ENCODE measurements around the gene BCL2L11.

Gene BCL2L11

DNA sequence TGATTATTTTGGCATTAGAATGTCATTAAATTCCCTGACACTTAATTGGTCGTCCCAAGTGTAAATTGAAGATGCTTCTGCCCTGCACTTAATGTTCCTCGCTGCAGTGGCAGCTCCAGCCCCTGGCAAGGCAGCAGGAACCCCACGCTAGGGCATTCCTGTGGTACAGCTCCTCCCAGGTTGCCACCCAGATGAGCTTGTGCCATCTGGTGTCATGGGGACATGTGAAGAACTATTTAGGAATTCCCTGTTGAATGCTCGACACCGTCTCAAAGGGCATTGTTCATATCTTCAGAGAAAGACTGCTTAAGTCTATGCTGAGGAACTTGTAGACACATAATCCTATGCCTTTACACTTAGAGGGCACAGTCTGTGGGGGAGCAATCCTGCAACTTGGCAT, 38.9 kb downstream of the BCL2L11 start:
- peaks cover 25% of the 10 kb centered on the region for H3K4me1 ChIP-seq (ENCODE audit: control insufficient read depth, insufficient read depth, low read length, unreplicated experiment)
- H3K4me3 ChIP-seq (ENCODE audit: low read depth, low read length), result no peak overlapping the region
- no peak overlapping the region for H3K27ac ChIP-seq (ENCODE audit: low read depth, low read length)
- no peaks in the 10 kb centered on the region for H3K79me2 ChIP-seq (ENCODE audit: control insufficient read depth, insufficient read depth, low read length, unreplicated experiment)
- H3K36me3 ChIP-seq (ENCODE audit: insufficient read depth, low read length), result no peaks in the 10 kb centered on the region
- no peaks in the 10 kb centered on the region for H3K27me3 ChIP-seq (ENCODE audit: insufficient read depth, low read length)
- no peak overlapping the region for H2AFZ ChIP-seq (ENCODE audit: low read length, unreplicated experiment)

- H3K79me2 ChIP-seq (ENCODE audit: control insufficient read depth, insufficient read depth, low read length, unreplicated experiment), result no peaks in the 10 kb centered on the region
- H3K27me3 ChIP-seq (ENCODE audit: insufficient read depth, low read length), result no peaks in the 10 kb centered on the region
- no peaks in the 10 kb centered on the region for H3K36me3 ChIP-seq (ENCODE audit: insufficient read depth, low read length)
- H2AFZ ChIP-seq (ENCODE audit: low read length, unreplicated experiment), result no peak overlapping the region
- no peak overlapping the region for H3K4me3 ChIP-seq (ENCODE audit: low read depth, low read length)
- H3K27ac ChIP-seq (ENCODE audit: low read depth, low read length), result peak overlapping the region; percentile 38
- peaks cover 25% of the 10 kb centered on the region for H3K4me1 ChIP-seq (ENCODE audit: control insufficient read depth, insufficient read depth, low read length, unreplicated experiment)
Measured at GRCh38 chr2:111160758-111161157, 40.0 kb downstream of the BCL2L11 start.

DNA sequence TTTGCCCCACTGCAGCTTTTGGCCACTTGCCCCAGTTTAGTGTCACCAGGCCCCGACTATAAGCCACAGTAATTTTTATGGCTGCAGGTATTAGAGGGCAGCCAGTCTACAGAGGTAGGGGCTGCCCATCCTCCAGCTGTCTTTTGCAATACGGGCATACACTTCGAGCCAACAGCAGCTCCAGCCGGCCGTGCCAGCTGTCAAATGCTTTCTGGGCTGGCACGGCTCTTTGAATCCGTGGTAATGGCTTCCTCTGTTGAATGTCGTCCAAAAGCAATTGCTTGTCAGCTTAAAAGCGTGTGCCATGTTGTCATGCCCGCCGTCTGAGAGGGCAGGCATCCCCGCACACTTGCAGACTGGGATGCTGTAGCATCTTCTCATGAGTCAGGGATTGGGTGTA, 41.3 kb downstream of the BCL2L11 start:
- Histone ChIP-seq H3K4me3 (ENCODE audit: low read depth, low read length) (no peak overlapping the region), H2AFZ (ENCODE audit: low read length, unreplicated experiment) (no peak overlapping the region), H3K79me2 (ENCODE audit: control insufficient read depth, insufficient read depth, low read length, unreplicated experiment) (no peaks in the 10 kb centered on the region), H3K27me3 (ENCODE audit: insufficient read depth, low read length) (no peaks in the 10 kb centered on the region), H3K27ac (ENCODE audit: low read depth, low read length) (no peak overlapping the region), H3K4me1 (ENCODE audit: control insufficient read depth, insufficient read depth, low read length, unreplicated experiment) (peaks cover 25% of the 10 kb centered on the region), H3K36me3 (ENCODE audit: insufficient read depth, low read length) (no peaks in the 10 kb centered on the region)

DNA sequence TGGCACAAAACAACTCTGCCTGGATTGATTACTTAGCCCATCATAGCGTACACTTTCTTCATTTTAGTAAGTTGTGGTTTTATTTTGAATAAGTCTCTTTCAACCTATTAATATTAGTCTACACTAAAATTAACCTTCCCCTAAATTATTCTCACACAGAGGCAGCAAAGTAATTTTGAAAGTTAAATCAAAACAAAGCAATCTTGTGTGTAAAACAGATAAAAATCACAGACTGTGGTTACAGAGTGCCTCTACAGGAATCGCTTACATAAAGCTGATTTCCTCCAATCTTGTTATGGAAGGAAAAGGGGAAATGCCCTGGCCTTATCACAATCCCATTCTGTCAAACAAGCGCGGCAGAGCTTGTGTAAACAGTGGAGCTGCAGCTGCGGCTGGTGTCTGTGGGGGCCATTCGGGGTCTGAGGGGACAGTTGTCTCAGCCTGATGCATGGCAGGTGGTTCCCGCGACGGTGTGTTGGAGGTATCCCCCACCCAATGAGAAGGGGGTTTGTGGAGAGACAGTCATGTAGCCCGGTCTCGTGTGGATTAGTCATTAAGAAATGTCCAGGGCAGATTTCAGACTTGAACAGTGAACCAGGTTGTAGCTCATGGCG, 42.1 kb downstream of the BCL2L11 start:
- H3K36me3 ChIP-seq (ENCODE audit: insufficient read depth, low read length), result no peaks in the 10 kb centered on the region
- H3K4me1 ChIP-seq (ENCODE audit: control insufficient read depth, insufficient read depth, low read length, unreplicated experiment), result peaks cover 27% of the 10 kb centered on the region
- no peak overlapping the region for H3K27ac ChIP-seq (ENCODE audit: low read depth, low read length)
- H3K27me3 ChIP-seq (ENCODE audit: insufficient read depth, low read length), result no peaks in the 10 kb centered on the region
- no peak overlapping the region for H3K4me3 ChIP-seq (ENCODE audit: low read depth, low read length)
- no peak overlapping the region for H2AFZ ChIP-seq (ENCODE audit: low read length, unreplicated experiment)
- H3K79me2 ChIP-seq (ENCODE audit: control insufficient read depth, insufficient read depth, low read length, unreplicated experiment), result no peaks in the 10 kb centered on the region

GRCh38 chr2:111164078-111164477, 43.4 kb downstream of the BCL2L11 start:
- H3K27ac ChIP-seq (ENCODE audit: low read depth, low read length), result no peak overlapping the region
- no peak overlapping the region for H2AFZ ChIP-seq (ENCODE audit: low read length, unreplicated experiment)
- H3K36me3 ChIP-seq (ENCODE audit: insufficient read depth, low read length), result no peaks in the 10 kb centered on the region
- no peak overlapping the region for H3K4me3 ChIP-seq (ENCODE audit: low read depth, low read length)
- no peaks in the 10 kb centered on the region for H3K27me3 ChIP-seq (ENCODE audit: insufficient read depth, low read length)
- peaks cover 38% of the 10 kb centered on the region for H3K4me1 ChIP-seq (ENCODE audit: control insufficient read depth, insufficient read depth, low read length, unreplicated experiment)
- no peaks in the 10 kb centered on the region for H3K79me2 ChIP-seq (ENCODE audit: control insufficient read depth, insufficient read depth, low read length, unreplicated experiment)

DNA sequence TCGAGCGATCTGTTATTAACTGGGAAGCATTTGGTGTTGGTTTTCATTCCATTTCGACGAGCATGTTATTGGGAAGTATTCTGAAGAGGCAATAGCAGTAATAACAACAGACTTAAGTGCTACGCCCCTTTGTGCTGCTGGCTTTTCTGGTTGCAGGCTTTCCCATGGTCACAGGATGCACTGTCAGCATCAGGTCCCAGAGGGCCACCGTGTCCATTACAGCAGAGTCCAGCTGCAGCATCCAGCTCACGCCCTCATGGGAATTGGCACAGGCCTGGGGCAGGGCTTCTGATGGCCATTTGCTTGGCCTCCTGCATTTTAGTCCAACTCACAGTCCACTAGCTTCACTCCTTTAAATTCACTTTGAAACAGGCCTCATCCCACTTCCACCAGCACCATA, 44.4 kb downstream of the BCL2L11 start:
- Histone ChIP-seq H3K27me3 (ENCODE audit: insufficient read depth, low read length) (no peaks in the 10 kb centered on the region), H3K4me1 (ENCODE audit: control insufficient read depth, insufficient read depth, low read length, unreplicated experiment) (peaks cover 30% of the 10 kb centered on the region), H3K27ac (ENCODE audit: low read depth, low read length) (no peak overlapping the region), H3K79me2 (ENCODE audit: control insufficient read depth, insufficient read depth, low read length, unreplicated experiment) (no peaks in the 10 kb centered on the region), H3K4me3 (ENCODE audit: low read depth, low read length) (no peak overlapping the region), H2AFZ (ENCODE audit: low read length, unreplicated experiment) (no peak overlapping the region), H3K36me3 (ENCODE audit: insufficient read depth, low read length) (no peaks in the 10 kb centered on the region)

- Histone ChIP-seq H3K79me2 (ENCODE audit: control insufficient read depth, insufficient read depth, low read length, unreplicated experiment) (no peaks in the 10 kb centered on the region), H3K36me3 (ENCODE audit: insufficient read depth, low read length) (no peaks in the 10 kb centered on the region), H2AFZ (ENCODE audit: low read length, unreplicated experiment) (no peak overlapping the region), H3K4me3 (ENCODE audit: low read depth, low read length) (no peak overlapping the region), H3K27me3 (ENCODE audit: insufficient read depth, low read length) (no peaks in the 10 kb centered on the region), H3K27ac (ENCODE audit: low read depth, low read length) (no peak overlapping the region), H3K4me1 (ENCODE audit: control insufficient read depth, insufficient read depth, low read length, unreplicated experiment) (peaks cover 20% of the 10 kb centered on the region)
Measured at GRCh38 chr2:111166115-111166514, 45.4 kb downstream of the BCL2L11 start.

DNA sequence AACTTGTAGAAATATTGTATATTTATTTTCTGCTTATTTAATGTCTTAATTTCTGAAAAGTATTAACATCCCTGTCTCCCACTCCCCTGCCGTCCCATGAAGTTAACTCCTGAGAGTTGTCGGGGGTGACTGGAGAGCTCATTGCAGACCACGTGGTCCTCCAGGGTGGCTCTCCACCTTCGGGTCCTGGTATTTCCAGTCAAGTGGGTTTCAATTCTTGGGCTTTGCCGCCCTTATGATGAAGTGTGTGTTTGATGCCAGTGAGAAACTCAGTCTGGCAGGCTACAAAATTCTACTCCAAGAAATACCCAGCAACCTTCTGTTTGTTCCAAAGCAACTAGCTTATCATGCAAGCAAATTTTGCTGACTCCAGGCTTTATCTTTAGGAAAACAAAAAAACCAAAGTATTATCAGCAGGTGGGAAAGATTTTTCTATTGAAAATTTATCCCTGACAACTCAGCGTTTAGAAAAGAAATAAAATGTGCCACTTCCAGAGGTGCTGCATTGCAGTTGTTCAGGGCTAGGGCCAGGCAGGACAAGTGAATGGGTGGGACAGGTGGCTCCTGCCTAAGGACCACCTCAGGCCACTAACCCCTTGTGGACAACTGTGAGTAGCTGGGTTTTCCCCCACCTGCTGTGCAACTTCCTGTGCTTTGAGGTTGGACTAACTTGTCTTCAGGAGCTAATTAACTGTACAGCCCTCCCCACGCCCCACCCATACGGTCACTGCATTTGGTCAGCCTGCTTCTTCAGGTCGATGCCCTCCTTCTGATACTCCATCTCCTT, 46.6 kb downstream of the BCL2L11 start:
- H3K27ac ChIP-seq (ENCODE audit: low read depth, low read length), result no peak overlapping the region
- H3K4me1 ChIP-seq (ENCODE audit: control insufficient read depth, insufficient read depth, low read length, unreplicated experiment), result peaks cover 15% of the 10 kb centered on the region

DNA sequence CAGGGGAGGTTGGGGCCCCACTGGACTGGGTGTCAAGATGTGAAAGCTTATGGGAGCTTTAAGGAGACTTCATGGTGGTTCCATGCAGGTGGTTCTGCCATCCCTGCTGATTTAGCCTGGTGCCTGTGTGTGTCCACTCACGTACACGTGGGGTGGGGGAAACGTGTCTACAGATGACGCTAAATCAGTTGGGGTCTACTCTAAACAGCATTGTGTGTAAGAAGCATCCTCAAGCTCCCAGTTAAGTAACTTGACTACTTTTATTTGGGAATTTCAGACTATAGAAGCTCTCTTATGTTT, 47.1 kb downstream of the BCL2L11 start:
- H3K36me3 ChIP-seq (ENCODE audit: insufficient read depth, low read length), result no peaks in the 10 kb centered on the region
- H3K4me3 ChIP-seq (ENCODE audit: low read depth, low read length), result no peak overlapping the region
- H3K79me2 ChIP-seq (ENCODE audit: control insufficient read depth, insufficient read depth, low read length, unreplicated experiment), result no peaks in the 10 kb centered on the region
- no peaks in the 10 kb centered on the region for H3K27me3 ChIP-seq (ENCODE audit: insufficient read depth, low read length)
- H3K27ac ChIP-seq (ENCODE audit: low read depth, low read length), result no peak overlapping the region
- H2AFZ ChIP-seq (ENCODE audit: low read length, unreplicated experiment), result no peak overlapping the region
- peaks cover 15% of the 10 kb centered on the region for H3K4me1 ChIP-seq (ENCODE audit: control insufficient read depth, insufficient read depth, low read length, unreplicated experiment)

More for the DNA sequence above, 46.6 kb downstream of the BCL2L11 start:
- Histone ChIP-seq H2AFZ (ENCODE audit: low read length, unreplicated experiment) (no peak overlapping the region), H3K4me3 (ENCODE audit: low read depth, low read length) (no peak overlapping the region), H3K79me2 (ENCODE audit: control insufficient read depth, insufficient read depth, low read length, unreplicated experiment) (no peaks in the 10 kb centered on the region), H3K36me3 (ENCODE audit: insufficient read depth, low read length) (no peaks in the 10 kb centered on the region), H3K27me3 (ENCODE audit: insufficient read depth, low read length) (no peaks in the 10 kb centered on the region)

GRCh38 chr2:111168528-111169239, 48.0 kb downstream of the BCL2L11 start:
- Histone ChIP-seq H3K4me3 (ENCODE audit: low read depth, low read length) (no peak overlapping the region), H3K27me3 (ENCODE audit: insufficient read depth, low read length) (no peaks in the 10 kb centered on the region), H3K4me1 (ENCODE audit: control insufficient read depth, insufficient read depth, low read length, unreplicated experiment) (peaks cover 15% of the 10 kb centered on the region), H2AFZ (ENCODE audit: low read length, unreplicated experiment) (no peak overlapping the region), H3K36me3 (ENCODE audit: insufficient read depth, low read length) (no peaks in the 10 kb centered on the region), H3K79me2 (ENCODE audit: control insufficient read depth, insufficient read depth, low read length, unreplicated experiment) (no peaks in the 10 kb centered on the region), H3K27ac (ENCODE audit: low read depth, low read length) (no peak overlapping the region)

DNA sequence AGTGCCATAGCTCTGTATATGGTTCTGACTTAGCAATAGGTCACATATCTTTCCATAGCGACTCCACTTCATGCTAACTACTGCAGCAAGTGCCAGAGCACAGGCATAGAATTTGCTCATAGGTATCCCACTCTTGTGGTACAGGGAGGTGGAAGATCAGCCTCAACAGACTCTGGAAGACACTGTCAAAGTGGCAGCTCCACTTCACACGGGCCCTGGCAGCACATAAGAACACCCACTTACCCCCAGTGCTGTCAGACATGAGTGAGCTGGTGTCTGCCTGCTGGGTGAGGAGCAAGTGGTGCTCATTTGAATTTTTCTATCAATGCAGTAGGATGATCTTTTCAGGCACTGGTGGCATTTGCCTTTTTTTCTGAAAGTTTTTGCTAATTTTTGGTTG, 48.6 kb downstream of the BCL2L11 start:
- peaks cover 15% of the 10 kb centered on the region for H3K4me1 ChIP-seq (ENCODE audit: control insufficient read depth, insufficient read depth, low read length, unreplicated experiment)
- peaks cover under 1% of the 10 kb centered on the region; the same call in 1 of the 2 replicates for H3K27me3 ChIP-seq (ENCODE audit: insufficient read depth, low read length)
- H3K4me3 ChIP-seq (ENCODE audit: low read depth, low read length), result no peak overlapping the region
- H2AFZ ChIP-seq (ENCODE audit: low read length, unreplicated experiment), result no peak overlapping the region
- H3K36me3 ChIP-seq (ENCODE audit: insufficient read depth, low read length), result no peaks in the 10 kb centered on the region
- no peak overlapping the region for H3K27ac ChIP-seq (ENCODE audit: low read depth, low read length)
- no peaks in the 10 kb centered on the region for H3K79me2 ChIP-seq (ENCODE audit: control insufficient read depth, insufficient read depth, low read length, unreplicated experiment)

Measured in ACC112 (cell line).